ENCODE measurements around the gene AREL1. TPM values are rescaled to one million over a fixed set of nuclear protein-coding genes. Genes with fewer than 3 reads are reported as not detected.

The AREL1 gene
- total RNA-seq, 1 experiment from 2014 or later = 44.7 TPM

GRCh38 chr14:74638966-74639365, 73.9 kb downstream of the AREL1 start:
- no peak for TF ChIP-seq POLR2AphosphoS5 (IDR thresholded peaks at IDR 0.05; ENCODE audit: low read depth, low read length)
- TF ChIP-seq REST (IDR thresholded peaks at IDR 0.05; ENCODE audit: insufficient read depth in 1 of 2, low read depth in 2 of 2, low read length in 1 of 2) = no peak
- no peak for TF ChIP-seq TCF7L2 (IDR thresholded peaks at IDR 0.05; ENCODE audit: low read depth, low read length)
- no peak for TF ChIP-seq SIN3A (IDR thresholded peaks at IDR 0.05; ENCODE audit: borderline replicate concordance, insufficient read depth, low read depth, low read length)
- TF ChIP-seq CTCF (IDR thresholded peaks at IDR 0.05) = no peak
- no TSS peak for BruUV-seq (replicated peaks)
- no peak overlapping the region for H3K4me3 ChIP-seq (ENCODE audit: low read depth in 2 of 2, low read length in 2 of 2)
- ChIA-PET POLR2A (no interaction called here), CTCF (no interaction called here)
- DNase-seq (ENCODE audit: low read depth, low spot score) (no peak), ATAC-seq (no peak)
- H3K9me3 ChIP-seq (ENCODE audit: control insufficient read depth, insufficient read depth, low read depth, low read length) = no peaks in the 10 kb centered on the region
- in situ Hi-C loops (cut with HindIII; ENCODE audit: low pct_unique_long_range_greater_than_20kb, low sequenced_read_pairs) (no loop called here), intact Hi-C loops (cut with micrococcal nuclease; ENCODE audit: unreplicated experiment) (no loop called here)
- H3K4me1 ChIP-seq (ENCODE audit: control insufficient read depth, insufficient read depth, low read length) = no peaks in the 10 kb centered on the region
- H3K27me3 ChIP-seq (ENCODE audit: control insufficient read depth, insufficient read depth, low read length) = no peaks in the 10 kb centered on the region
- no peaks in the 10 kb centered on the region for H3K36me3 ChIP-seq (ENCODE audit: control insufficient read depth, insufficient read depth, low read length)
- H3K27ac ChIP-seq (ENCODE audit: low read length) = no peak overlapping the region

- no peak overlapping the region for H3K27ac ChIP-seq (ENCODE audit: low read length)
- no peak overlapping the region for H3K4me3 ChIP-seq (ENCODE audit: low read depth in 2 of 2, low read length in 2 of 2)
- H3K36me3 ChIP-seq (ENCODE audit: control insufficient read depth, insufficient read depth, low read length) = no peaks in the 10 kb centered on the region
- intact Hi-C loops (cut with micrococcal nuclease; ENCODE audit: unreplicated experiment) (no loop called here), in situ Hi-C loops (cut with HindIII; ENCODE audit: low pct_unique_long_range_greater_than_20kb, low sequenced_read_pairs) (no loop called here)
- POLR2A ChIA-PET = no interaction called here
- ATAC-seq = no peak
- H3K4me1 ChIP-seq (ENCODE audit: control insufficient read depth, insufficient read depth, low read length) = no peaks in the 10 kb centered on the region
- no TSS peak for BruUV-seq (replicated peaks)
- no peaks in the 10 kb centered on the region for H3K9me3 ChIP-seq (ENCODE audit: control insufficient read depth, insufficient read depth, low read depth, low read length)
- H3K27me3 ChIP-seq (ENCODE audit: control insufficient read depth, insufficient read depth, low read length) = no peaks in the 10 kb centered on the region
- TF ChIP-seq POLR2AphosphoS5 (IDR thresholded peaks at IDR 0.05; ENCODE audit: low read depth, low read length) (no peak), CTCF (IDR thresholded peaks at IDR 0.05) (no peak), REST (IDR thresholded peaks at IDR 0.05; ENCODE audit: insufficient read depth in 1 of 2, low read depth in 2 of 2, low read length in 1 of 2) (no peak), SIN3A (IDR thresholded peaks at IDR 0.05; ENCODE audit: borderline replicate concordance, insufficient read depth, low read depth, low read length) (no peak), TCF7L2 (IDR thresholded peaks at IDR 0.05; ENCODE audit: low read depth, low read length) (no peak)
- DNase-seq (ENCODE audit: low read depth, low spot score) = no peak
- CTCF ChIA-PET = interaction anchor here (0.6 kb wide), 1 partner anchor 268 kb away, joined by 3 read pairs; no protein-coding TSS in a partner anchor
Measured at GRCh38 chr14:74638066-74638465, 74.8 kb downstream of the AREL1 start.
